22Rv1 (cell line): ENCODE measurements around the gene RPLP1.
A peak's percentile ranks its signal among the peaks of the same experiment; 100 is the strongest.

Source experiments
- H3K27ac ChIP-seq: fragments of 450-650 bp; 2 replicates; pipeline ENCODE4 v1.5.1; 2017
- ZFX ChIP-seq: fragments of 450-650 bp; IDR thresholded peaks from 2 replicates; pipeline ENCODE4 v1.6.1; 2017; ENCODE audit warnings: antibody characterized with exemption, borderline replicate concordance
- TF ChIP-seq, protein P1 (sequence below): fragments of 450-650 bp; IDR thresholded peaks from 2 replicates; pipeline ENCODE4 v1.5.1; 2017; ENCODE audit warnings: mild to moderate bottlenecking

RPLP1 gene

DNA sequence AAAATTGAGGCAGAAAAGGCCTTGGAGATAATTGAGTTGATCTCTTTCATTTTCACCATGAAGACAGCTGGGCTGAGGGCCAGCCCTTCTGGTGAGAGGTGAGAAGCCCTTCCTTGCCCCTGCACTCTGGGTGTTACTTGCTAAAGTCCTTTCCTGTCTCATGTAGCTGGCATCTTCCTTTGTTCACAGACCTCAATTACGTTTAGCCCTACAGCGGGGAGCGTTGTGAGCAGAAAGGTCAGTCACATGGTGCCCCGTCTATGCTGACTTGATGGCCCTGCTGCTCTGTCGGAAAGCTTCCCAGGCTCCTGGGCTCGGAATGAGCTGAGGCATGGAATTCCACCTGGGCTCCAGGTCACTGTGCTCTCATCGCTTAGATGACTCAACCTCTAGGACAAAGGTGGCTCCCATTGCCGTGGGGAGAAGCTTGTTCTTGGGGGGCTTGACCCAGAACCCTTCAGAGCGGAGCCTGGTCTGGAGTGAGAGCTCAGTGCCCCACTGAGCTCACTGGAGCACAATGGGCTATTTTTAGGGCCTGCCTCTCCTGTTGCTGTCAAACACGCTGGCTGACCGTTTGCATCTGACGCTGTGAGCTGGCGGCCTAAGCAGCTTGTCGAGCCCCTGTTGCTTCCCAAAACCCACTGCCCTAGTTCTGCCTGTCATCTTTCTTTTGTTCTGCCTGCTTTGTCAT is 47.0 kb downstream of the RPLP1 start:
- TF ChIP-seq, protein P1, sequence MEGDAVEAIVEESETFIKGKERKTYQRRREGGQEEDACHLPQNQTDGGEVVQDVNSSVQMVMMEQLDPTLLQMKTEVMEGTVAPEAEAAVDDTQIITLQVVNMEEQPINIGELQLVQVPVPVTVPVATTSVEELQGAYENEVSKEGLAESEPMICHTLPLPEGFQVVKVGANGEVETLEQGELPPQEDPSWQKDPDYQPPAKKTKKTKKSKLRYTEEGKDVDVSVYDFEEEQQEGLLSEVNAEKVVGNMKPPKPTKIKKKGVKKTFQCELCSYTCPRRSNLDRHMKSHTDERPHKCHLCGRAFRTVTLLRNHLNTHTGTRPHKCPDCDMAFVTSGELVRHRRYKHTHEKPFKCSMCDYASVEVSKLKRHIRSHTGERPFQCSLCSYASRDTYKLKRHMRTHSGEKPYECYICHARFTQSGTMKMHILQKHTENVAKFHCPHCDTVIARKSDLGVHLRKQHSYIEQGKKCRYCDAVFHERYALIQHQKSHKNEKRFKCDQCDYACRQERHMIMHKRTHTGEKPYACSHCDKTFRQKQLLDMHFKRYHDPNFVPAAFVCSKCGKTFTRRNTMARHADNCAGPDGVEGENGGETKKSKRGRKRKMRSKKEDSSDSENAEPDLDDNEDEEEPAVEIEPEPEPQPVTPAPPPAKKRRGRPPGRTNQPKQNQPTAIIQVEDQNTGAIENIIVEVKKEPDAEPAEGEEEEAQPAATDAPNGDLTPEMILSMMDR = no peak
- TF ChIP-seq ZFX = no peak
- no peak overlapping the region for H3K27ac ChIP-seq

DNA sequence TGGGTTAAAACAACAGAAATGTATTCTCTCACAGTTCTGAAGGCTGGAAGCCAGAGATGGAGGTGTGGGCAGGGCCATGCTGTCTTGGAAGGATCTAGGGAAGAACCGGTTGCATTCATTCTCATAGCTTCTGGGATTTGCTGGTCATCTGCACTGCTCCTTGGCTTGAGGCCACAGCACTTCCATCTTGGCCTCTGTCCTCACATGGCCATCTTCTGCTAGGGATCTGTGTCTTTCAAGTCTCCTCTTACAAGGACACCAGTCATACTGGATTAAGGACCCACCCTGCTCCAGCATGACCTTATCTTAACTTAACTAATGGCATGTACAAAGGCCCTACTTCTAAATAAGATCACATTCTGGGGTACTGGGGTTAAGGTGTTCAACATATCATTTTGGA is 47.7 kb downstream of the RPLP1 start:
- no peak overlapping the region for H3K27ac ChIP-seq
- TF ChIP-seq ZFX = no peak
- TF ChIP-seq, protein P1 = no peak

DNA sequence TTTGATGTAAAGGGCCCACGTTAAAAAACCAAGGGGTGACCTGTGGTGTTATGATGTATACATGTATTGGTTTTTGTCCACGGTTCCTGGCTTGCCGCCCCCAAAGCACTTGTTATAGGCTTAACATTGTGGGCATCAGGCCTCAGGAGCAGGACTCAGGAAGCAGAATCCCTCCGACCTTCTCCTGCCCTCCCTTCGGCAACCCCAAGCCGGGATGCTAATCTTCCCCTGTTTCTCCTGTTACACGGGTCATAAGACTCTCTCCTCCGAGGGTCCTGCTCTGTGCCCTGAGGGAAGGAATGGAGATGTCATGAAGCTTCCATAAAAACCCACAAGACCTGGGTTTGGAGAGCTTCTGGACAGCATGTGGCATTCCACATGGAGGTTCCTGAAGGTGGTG is 48.8 kb downstream of the RPLP1 start:
- TF ChIP-seq ZFX = no peak
- TF ChIP-seq, protein P1 = no peak
- H3K27ac ChIP-seq = no peak overlapping the region

DNA sequence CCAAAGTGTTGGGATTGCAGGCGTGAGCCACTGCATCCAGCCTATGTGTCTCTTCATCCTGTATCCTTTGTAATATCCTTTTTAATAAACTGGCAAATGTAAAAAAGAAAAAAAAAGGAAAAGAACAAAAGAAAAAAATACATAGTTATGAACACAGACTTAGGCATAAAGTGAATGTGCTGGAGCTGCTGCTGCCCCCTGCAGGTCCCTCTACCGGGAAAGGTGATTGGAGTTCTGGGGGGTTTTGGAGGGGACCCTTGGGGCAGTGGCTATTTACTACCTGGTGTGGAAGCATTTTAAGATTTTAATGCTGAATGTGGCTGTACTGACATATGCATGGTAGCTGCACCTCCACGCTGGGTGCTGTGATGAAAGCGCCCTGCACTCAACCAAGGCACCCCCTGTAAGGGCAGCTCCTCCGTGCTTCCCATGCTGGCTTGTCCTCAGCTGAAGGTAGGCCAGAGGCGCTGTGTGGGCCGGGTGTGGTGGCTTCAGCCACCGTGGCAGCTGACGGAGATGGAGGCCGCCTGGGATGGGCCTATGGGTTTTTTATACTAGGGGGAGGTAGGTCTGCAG is 49.9 kb downstream of the RPLP1 start:
- TF ChIP-seq, protein P1 = peak; percentile 48
- TF ChIP-seq ZFX = no peak

DNA sequence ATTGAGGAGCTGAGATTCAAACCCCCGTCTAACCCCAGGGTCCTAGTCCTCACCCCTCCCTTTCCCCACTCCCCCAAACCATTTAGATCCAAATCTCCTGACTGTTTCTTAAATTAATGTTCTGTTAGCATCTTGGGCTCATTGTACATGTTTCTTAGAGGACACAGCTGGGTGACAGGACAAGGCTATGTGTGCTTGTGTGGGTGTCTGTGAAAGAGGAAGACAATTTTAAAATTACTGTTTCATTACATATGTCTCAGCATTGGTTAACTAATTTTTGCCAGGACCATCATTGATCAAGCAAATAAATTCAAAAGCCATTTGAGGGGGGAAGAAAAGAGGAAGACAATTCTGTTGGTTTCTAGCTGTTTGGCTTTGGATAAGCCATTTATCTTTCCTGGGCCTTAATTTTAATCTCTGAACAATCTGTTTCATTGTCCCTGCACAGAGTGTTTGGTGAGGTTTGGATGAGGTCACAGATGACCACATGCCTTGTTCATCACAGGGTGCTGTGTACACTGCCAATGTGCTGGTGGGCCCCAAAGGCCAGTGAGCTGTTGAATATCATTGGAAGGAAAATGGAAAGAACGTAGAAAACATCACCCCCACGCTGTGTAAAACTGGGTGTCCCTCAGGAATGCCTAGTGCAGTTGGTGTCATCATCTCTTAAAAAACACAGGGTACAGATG is 51.9 kb downstream of the RPLP1 start:
- no peak overlapping the region for H3K27ac ChIP-seq
- TF ChIP-seq ZFX = no peak

More for the DNA sequence above, 49.9 kb downstream of the RPLP1 start:
- H3K27ac ChIP-seq = no peak overlapping the region
